ENCODE data around the gene DNAH11.
A peak's percentile ranks its signal among the peaks of the same experiment; 100 is the strongest.

Gene DNAH11

DNA sequence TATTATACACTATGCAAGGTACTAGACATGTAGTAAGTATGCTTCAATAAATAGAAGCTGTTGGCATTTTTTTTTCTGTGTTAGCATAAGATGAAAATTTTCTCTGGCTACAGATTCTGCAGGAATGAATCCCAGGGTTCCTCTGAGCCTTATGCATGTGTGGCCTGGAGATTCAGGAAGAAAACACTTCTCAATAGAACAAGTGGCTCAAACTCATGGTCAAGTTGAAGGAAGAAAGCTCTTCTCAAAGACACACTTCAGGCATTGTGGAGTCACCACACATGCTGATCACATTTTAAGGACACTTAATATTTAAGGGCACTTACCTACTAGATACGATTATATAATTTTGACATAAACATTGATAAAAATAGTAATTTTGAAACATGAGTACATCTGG is 19.5 kb downstream of the DNAH11 start:
- no peak for DNase-seq

DNA sequence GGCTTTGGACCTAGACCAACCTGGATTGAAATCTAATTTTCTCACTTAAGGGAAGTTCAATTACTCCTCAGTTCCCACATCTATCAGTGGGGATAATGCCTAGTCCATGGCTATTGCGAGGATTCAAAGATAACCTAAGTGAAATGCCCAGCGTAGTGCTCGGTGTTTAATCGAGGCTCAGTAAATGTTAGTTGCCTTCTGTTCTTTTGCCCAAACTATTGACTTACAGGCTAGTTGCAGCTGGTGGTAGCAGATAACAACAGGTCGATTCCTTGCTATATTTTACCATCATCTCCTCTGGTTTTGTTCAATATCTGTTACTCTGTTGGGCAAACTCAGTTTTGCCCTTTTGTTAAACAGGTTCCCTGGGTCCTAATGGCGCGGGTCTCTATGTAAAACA is 22.8 kb downstream of the DNAH11 start:
- DNase-seq = no peak

DNA sequence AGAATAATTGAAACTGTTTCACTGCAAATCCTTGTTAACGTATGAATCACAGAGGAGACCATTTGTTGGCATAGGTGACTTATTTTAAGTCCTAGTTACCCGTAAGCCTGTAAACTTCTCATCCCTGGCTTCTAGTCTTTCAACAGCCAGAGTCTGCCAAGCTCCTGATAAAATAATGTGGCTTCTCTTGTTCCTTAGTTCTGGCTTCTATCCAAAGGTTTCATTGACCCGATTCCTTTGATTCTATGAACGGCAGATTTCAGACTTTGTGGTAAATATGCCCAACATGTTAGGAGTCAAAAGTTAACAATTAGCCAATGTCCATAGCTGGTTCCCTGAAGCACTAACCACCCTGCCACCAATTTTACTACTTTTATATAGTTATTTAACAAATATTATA is 23.3 kb downstream of the DNAH11 start:
- DNase-seq = no peak

DNA sequence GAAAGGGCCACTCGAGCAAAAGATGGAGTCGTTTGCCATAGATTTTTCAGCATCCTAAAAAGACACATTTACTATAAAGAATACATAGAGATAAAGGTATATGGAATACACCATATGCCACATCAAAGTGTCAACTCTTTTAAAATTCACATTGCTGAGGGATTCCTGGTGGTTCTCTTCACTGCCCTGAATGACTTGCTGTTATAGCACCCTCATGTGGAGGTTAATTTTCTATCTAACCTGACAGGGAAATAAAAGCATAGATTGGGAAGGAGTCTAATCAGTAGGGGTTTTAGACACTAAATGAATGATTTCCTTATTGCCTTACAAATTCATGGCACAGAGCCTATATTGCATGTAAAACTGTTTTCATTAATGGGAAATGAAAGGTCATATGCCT is 25.9 kb downstream of the DNAH11 start:
- DNase-seq = peak; percentile 24

DNA sequence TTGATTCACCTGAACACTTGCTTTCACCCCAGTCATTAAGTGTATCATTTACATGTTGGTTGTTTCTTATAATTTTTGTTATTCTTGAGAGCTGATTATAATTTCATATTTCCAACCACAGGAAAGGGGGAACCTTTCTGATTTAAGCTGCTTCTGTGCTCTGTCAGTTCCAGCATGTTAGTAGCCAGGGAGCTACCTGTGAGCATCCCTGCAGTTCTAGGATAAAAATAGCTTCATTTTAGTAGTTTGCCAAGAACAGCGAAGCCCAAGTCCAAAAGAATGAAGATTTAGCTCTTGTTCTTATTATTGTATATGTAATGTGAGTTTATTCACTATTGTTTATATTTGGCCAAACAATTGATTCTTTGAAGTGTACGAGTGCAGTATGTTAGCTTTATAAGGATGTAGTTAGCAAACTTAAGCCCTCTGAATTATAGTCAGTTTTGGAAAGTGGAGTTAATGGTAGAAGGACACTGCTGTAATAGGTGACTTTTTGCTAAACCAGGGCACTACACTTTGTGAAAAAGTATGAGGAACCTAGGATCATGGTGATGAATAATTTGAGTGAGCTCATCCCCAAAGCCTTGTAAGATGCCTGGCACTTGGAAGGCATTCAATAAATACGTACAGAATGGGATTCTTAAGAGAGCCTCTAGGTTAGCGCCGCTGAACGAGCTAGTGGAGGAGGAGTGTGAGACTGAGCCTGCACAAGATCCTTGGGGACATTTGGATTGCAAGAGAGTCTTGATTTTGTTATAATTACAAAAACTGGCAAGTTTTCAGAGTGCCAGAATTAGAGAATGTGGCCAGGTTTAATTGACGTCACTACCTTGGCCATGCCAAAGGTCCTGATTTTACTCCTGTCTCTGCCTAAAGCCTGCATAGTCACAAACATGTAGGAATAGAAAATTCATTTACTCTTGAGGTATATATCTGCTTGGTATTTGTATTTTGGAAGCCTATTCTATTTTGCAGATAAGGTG is 29.8 kb downstream of the DNAH11 start:
- no peak for DNase-seq

DNA sequence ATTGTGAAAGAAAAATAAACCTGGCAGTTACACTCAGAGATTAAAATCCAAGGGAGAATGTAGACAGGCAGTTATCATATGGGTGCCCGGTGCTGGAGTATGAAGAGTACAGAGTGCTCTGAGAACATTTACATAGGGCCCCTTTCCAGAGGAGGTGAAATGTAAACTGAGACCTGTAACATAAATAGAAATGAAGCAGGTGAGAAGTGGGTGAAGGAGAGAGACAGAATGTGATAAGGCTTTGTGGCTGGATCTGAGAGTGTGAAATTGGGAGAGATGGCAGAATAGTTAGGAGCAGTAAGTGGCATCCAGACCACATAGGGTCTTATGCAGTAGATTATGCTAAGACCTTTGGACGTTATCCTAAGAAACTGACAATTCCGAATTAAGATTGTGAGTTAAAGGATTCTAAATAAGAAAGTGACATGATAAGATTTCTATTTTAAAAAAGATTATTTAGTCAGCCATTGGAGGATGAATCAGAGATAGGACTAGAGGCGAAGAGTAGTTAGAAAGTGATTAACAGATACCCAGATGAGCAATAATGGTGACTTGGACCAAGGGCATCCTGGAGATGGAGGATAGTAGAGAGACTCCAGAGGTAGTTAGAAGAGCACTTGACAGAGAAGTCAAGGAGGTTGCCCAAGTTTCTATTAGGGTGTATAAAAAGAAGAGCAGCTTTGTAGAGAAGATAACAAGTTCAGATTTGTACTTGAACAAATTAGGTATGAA is 36.7 kb downstream of the DNAH11 start:
- no peak for DNase-seq

DNA sequence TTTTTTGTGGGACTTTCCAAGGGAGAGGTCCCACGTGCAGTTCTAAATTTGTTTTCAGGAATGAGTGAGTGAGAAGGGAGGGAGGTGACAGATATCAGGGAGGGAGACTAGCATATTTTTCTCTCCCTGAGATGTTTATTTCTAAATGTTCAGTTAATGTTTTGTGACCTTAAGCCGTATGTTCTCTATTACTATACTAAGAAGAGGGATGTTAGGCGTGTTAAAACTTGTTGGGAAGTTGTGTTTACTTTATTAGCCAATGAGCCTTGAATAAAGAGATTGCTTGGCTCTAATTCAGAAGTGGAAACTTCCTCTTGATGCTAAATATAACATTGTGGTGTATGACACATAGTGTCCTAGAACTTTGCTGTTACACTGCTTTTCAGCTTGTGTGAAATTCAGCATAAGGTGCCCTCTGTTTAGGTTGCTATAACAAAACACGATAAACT is 37.3 kb downstream of the DNAH11 start:
- DNase-seq = no peak

DNA sequence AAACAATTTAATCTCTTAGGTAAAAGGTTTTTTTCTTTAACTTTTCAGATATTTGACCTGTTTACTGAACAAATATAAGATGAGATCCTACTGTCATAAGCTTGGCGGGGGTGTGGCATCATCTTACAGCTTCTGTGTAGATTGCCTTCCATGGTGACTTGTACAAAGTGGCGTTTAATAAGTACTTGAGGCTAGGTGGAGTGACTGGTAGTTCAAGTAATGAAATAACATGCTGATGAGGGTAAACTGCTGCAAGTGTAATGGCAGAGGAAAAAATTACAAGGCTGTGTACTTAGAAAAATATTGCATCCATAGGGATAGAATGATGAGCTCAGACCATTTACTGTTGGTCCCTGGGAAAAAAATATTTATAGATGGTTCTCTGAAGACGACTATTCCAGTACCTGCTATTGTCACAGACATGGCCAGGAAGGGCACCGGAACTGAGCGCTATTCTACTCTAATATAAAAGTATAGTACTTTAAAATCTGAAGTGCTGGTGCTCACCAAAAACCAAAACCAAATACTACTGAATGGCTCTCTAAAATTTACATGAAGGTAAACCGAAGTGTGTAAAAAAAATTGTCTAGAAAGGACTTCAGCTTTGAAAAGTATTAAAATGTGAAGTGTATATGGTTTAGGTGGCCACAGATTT is 42.4 kb downstream of the DNAH11 start:
- DNase-seq = no peak

DNA sequence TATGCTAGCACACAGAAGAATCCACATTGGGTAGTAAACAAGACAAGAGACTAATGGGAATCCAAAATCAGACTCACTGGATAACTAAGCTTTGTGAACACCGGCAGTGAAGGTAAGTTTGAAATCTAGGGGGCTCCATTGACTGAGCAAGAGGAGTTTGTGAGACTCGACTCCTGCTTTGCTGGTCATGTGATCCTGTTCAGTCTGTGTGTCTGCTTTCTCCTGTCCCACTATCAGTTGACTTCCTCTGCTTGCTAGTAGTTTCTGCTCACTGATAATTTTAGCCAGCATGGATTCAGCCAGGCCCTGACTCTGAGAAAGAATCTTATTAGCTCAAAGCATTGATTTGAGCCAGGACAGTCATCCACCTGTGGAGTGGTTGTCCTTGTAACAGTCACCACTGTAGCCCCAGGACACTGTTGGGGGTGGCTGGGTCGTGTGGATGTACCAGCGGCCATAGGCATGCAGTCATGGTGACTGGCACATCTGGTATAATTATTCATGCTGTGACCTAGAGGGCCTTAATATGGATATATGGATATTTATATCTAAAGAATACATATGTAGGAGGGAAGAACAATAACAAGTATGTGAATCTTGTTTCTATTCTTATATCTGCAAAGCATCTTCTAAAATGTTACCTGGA is 44.4 kb downstream of the DNAH11 start:
- no peak for DNase-seq

DNA sequence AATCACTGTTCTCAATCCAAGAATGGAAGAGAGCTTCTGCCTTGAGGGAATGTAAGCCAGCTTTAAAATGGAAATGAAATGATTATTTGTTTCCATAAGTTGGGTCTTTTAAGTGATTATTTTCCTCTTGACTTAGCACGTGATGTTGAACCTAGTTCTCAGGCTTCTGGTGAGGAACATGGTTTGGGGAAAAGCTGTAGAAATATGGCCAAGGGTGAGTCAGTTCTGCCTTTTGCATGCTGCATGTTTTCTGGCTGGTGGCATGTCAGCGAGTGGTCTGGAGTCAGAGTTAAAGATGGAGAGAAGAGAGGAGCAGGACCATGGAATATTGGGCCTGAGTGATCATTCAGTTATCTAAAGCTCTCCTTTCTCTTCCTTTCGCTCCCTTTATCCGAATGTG is 54.0 kb downstream of the DNAH11 start:
- DNase-seq = no peak

DNA sequence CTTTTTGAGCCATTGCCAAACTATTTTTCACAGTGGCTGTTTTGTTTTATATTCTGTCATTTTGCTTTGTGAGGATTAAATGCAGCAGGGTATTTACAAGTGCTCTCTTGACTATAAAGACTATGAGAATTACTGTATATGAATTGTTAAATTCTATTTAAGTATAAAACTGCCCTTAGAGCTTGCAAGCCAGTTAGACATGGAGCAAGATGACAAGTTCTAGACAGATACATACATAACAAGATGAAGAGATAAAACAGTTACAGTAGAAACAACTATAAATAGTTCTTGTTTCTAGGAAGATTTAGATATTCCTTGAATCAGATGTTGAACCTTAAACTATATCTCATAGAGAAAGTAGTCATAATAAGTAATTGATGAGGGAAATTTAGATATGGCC is 60.6 kb downstream of the DNAH11 start:
- no peak for DNase-seq

DNA sequence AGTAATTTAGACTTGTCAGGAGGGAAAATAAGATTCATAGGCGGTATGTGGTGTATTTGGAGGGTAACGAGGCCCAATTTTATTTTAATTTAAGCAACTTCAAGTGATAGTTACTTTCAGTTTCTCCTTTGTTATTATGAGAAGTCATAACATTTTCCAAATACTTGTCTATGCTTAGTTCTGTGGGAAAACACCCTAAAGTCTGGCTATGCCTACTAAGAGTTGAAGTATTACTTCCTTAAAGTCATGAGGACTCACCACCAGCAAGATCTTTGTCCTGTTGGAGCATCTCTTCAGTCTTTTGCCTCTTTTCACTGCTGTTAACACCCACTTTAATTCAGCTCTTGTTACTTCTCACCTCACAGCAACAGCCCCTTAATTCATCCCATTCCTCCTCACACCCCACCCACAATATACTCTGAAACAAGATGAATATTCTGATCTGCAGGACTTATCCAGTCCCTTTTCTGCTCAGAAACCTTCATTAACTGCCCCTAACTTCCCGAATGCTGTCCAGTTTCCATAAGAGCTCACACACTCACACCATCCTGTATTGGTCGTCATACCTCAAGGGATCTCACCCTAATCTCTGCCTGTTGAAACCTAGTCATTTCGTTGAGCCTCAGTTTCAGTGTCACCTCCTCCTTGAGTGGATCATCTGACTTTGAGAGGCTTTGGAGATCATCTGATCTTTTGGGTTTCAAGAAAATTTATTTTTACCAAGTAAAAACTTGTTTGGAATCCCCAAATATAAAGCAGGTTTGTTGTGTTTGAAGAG is 61.3 kb downstream of the DNAH11 start:
- no peak for DNase-seq

DNA sequence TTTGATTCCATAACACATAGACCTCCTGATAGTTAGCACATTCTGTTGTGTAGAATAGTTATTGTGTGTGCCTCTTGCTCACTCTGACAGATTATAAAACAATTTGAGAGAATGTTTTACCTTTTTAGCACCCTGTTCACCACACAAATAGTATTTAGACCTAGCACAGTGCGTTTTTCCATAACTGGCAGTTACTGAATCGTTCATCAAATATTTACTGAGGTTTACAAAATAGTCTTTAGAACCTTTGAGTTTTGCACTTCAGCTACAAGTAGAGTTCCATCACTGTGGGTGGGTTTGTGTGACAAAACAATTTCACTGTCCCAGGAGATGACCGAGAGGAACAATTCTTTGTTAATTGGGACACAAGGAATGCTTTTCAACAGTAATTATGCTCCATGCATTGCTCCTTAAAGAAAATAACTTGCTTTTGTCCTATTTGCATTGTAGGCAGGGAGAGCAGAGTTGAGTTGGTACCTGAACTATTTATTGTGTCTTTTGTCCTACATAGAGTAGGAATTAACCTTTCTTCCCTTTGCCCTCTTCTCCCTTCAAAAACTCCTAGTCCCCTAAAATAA is 62.3 kb downstream of the DNAH11 start:
- DNase-seq = no peak

DNA sequence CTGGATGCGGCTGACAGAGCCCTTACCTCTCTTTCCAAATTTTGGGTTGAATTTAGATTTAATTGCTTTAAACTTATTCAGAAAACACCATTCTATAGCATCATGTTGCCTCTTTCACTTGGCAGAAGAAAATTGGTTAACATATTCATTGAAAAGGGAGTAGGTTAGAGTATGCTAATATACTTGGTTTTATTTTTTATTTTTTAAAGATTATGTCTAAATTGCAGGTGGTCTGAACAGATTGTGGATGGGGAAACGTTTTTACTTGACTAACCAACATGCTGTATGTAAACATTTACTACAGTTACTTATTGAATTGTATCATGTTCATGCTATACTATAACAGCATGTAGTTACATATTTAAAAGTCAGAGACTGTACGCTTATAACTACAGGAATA is 65.6 kb downstream of the DNAH11 start:
- DNase-seq = no peak

DNA sequence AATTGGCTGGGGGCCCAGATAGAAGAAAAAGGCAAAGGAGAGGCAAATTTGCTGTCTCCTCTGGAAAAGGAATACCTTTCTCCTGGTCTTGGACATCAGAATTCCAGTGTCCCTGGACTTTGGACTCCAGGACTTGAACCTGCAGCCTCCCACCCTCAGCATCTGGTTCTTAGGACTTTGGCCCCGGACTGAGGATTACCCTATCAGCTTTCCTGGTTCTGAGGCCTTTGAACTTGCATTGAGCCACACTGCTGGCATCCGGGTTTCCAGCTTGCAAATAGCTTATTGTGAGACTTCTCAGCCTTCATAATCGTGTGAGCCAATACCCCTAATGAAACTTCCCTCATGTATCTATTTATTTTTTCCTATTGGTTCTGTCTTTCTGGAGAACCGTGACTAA is 68.3 kb downstream of the DNAH11 start:
- DNase-seq = no peak

DNA sequence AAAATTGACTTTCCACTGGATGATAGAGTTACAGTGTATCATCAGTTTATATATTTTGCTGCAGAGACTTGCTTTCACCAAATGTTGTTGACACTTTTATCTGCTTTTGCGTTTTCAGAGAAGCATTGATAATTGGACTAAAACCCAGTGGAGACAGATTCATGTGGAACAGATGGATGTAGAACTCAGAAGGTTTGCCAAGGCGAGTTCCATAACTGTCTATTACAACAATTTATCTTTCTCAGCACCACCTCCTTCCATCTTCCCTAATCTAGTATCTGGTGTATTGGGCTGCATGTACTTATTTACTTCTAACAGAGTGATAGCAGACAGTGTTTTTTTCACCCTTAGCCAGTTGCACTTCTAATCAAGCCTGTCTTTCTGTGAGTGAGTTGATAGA is 73.3 kb downstream of the DNAH11 start:
- no peak for DNase-seq

DNA sequence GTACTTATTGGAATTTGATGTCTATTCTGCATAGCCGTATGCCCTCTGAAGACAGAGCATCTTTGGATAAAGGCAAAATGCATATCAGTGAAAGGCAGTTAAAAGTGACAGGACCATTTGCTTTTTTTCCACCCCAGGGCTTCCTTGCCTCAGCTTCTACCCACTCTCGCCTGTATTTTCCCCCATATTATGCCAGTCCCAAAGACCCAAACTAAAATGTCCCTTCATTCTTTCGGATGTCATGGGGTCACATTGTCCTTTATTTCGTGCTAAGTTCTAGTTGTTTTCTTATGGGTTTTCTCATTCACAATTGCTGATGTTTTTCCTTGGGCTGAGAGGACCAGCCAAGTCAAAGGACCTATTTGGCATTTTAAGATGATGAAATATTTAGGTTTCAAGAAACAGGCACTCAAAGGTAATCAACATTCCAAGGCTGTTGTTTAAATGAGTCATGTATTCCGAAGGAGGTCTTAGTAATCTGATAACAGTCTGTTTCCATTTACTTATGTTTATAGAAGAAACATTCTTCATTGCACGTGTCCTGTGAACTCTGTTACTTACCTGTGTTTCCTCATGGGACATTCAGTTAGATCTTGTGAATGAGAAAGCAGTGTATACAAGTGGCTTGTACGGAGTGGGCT is 74.1 kb downstream of the DNAH11 start:
- no peak for DNase-seq

DNA sequence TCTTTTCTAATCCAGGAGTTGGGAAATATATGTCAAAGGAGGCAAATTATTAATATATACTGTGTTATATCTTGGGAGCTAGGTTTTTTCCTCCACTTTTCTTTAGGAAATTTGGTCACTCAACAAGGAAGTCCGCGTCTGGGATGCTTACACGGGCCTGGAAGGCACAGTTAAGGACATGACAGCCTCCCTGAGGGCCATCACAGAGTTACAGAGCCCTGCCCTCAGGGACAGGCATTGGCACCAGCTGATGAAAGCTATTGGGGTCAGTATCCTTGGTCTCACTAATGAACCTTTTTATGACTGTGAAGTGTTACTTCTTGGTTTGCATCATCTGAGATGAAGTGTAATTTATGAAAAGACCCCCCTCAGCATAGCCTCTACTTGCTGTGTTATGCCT is 74.7 kb downstream of the DNAH11 start:
- no peak for DNase-seq

DNA sequence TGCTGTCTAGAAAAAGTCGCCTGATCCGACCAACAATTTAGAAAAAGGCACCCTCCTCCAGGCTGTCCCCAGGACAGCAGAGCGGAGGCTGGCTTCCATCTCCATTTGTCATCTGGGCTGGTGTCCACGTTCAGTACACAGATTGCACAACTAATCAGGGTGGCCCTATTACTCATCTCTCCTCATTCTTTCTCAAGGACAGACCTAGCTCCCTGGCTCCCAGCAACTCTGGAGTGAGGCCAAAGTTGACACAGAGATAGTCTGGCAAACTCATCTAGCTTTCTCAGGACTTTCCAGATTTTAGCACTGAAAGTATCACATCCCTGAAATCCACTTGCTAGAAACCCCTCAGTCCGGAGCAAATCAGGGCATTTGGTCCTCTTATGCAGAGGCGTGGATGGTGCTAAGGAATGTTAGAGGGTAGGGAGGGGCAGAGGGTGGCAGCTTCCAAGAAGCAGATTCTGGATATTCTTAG is 75.1 kb downstream of the DNAH11 start:
- no peak for DNase-seq

DNA sequence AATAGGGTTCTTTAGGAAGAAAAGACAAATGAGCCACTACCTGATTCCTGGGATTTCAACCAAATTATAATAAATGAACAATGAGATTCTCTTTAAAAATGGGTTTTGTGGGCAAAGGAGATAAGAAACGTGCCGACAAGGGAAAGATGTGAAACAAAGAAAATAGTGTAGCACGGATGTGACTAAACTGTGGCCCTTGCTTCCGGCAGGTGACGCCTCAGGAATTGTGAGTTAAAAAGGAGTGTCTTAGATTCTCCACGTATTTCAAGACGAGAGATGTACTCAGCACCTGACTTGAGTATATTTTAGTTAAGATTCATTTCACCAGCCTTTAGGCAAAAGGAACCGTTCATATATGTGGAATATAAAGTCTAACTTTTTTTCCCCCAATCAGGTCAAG is 75.9 kb downstream of the DNAH11 start:
- DNase-seq = no peak

DNA sequence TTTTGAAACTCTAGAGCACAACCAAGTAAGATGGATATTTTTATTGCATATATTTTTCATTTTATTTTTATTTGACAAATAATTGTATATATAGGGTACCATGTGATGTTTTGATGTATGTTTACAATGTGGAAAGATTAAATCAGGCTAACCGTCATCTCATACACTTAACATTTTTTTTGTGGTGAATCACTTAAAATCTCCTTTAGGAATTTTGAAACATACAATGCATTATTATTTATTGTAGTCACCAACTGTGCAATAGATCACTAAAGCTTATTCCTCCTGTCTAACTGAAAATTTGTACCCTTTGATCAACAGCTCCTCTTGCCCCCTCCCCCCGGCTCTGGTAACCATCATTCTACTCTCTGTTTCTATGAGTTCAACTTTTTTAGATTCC is 77.2 kb downstream of the DNAH11 start:
- DNase-seq = no peak

Data from CD4-positive, alpha-beta T cell treated with Interleukin-21 for 1 hour (primary cell).